ENCODE data around the gene ANXA10.

Gene ANXA10

DNA sequence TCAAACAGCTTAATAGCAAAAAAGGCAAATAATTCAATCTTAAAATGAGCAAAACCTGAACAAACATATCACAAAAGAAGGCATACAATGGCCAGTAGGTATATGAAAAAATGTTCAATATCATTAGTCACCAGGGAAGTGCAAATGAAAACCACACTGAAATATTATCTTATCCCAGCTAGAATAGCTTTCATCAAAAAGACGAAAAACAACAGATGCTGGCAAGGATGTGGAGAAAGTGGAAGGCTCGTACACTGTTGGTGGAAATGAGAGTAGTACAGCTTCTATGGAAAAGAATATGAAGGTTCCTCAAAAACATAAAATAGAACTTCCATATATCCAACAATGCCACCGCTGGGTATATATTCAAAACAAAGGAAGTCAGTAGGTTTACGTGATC lies 29.3 kb upstream of the ANXA10 start:
- H3K9me2 ChIP-seq (replicated peaks; ENCODE audit: low read depth, low read length): no peaks in the 10 kb centered on the region
- no peaks in the 10 kb centered on the region for H3K9me3 ChIP-seq (ENCODE audit: insufficient read depth, low read depth, low read length)
- H3K36me3 ChIP-seq (ENCODE audit: insufficient read depth, low read length): no peaks in the 10 kb centered on the region
- TF ChIP-seq EZH2phosphoT487 (IDR thresholded peaks at IDR 0.05; ENCODE audit: borderline replicate concordance): no peak
- no peak for TF ChIP-seq CTCF (conservative IDR thresholded peaks at IDR 0.05; ENCODE audit: low read length)
- no peaks in the 10 kb centered on the region for H3K27me3 ChIP-seq (ENCODE audit: insufficient read depth, low read length, poor library complexity, severe bottlenecking)
- H2AFZ ChIP-seq (ENCODE audit: low read length): no peak overlapping the region
- H3K4me3 ChIP-seq (ENCODE audit: low read length, poor library complexity, severe bottlenecking): no peak overlapping the region
- H3F3A ChIP-seq (ENCODE audit: low read depth): no peaks in the 10 kb centered on the region
- no peaks in the 10 kb centered on the region for H3K4me1 ChIP-seq (ENCODE audit: insufficient read depth, low read length, poor library complexity, severe bottlenecking)
- no peak overlapping the region for H3K4me2 ChIP-seq (ENCODE audit: low read depth, low read length, poor library complexity, severe bottlenecking)
- no peaks in the 10 kb centered on the region for H4K20me1 ChIP-seq (ENCODE audit: insufficient read depth, low read length, poor library complexity, severe bottlenecking)
- H3K9ac ChIP-seq (ENCODE audit: low read depth, low read length, poor library complexity, severe bottlenecking): no peak overlapping the region
- no peaks in the 10 kb centered on the region for H3K79me2 ChIP-seq (ENCODE audit: insufficient read depth, low read length)

- Histone ChIP-seq H3K4me3 (ENCODE audit: low read length, poor library complexity, severe bottlenecking) (no peak overlapping the region), H3K4me1 (ENCODE audit: insufficient read depth, low read length, poor library complexity, severe bottlenecking) (no peaks in the 10 kb centered on the region), H3K9me3 (ENCODE audit: insufficient read depth, low read depth, low read length) (no peaks in the 10 kb centered on the region), H3K9me2 (replicated peaks; ENCODE audit: low read depth, low read length) (no peaks in the 10 kb centered on the region), H3K36me3 (ENCODE audit: insufficient read depth, low read length) (no peaks in the 10 kb centered on the region), H3K79me2 (ENCODE audit: insufficient read depth, low read length) (no peaks in the 10 kb centered on the region), H3K9ac (ENCODE audit: low read depth, low read length, poor library complexity, severe bottlenecking) (no peak overlapping the region), H3K27me3 (ENCODE audit: insufficient read depth, low read length, poor library complexity, severe bottlenecking) (no peaks in the 10 kb centered on the region), H3F3A (ENCODE audit: low read depth) (no peaks in the 10 kb centered on the region), H3K4me2 (ENCODE audit: low read depth, low read length, poor library complexity, severe bottlenecking) (no peak overlapping the region), H2AFZ (ENCODE audit: low read length) (no peak overlapping the region), H4K20me1 (ENCODE audit: insufficient read depth, low read length, poor library complexity, severe bottlenecking) (no peaks in the 10 kb centered on the region)
- no peak for TF ChIP-seq CTCF (conservative IDR thresholded peaks at IDR 0.05; ENCODE audit: low read length)
- no peak for TF ChIP-seq EZH2phosphoT487 (IDR thresholded peaks at IDR 0.05; ENCODE audit: borderline replicate concordance)
Measured at GRCh38 chr4:168070903-168071302, 21.4 kb upstream of the ANXA10 start.

- H3K79me2 ChIP-seq (ENCODE audit: insufficient read depth, low read length): no peaks in the 10 kb centered on the region
- H3K9me2 ChIP-seq (replicated peaks; ENCODE audit: low read depth, low read length): no peaks in the 10 kb centered on the region
- H4K20me1 ChIP-seq (ENCODE audit: insufficient read depth, low read length, poor library complexity, severe bottlenecking): no peaks in the 10 kb centered on the region
- H3K36me3 ChIP-seq (ENCODE audit: insufficient read depth, low read length): no peaks in the 10 kb centered on the region
- H3K4me1 ChIP-seq (ENCODE audit: insufficient read depth, low read length, poor library complexity, severe bottlenecking): no peaks in the 10 kb centered on the region
- no peaks in the 10 kb centered on the region for H3K9me3 ChIP-seq (ENCODE audit: insufficient read depth, low read depth, low read length)
- H3K4me2 ChIP-seq (ENCODE audit: low read depth, low read length, poor library complexity, severe bottlenecking): no peak overlapping the region
- H3K27me3 ChIP-seq (ENCODE audit: insufficient read depth, low read length, poor library complexity, severe bottlenecking): no peaks in the 10 kb centered on the region
- TF ChIP-seq CTCF (conservative IDR thresholded peaks at IDR 0.05; ENCODE audit: low read length) (no peak), EZH2phosphoT487 (IDR thresholded peaks at IDR 0.05; ENCODE audit: borderline replicate concordance) (no peak)
- no peak overlapping the region for H2AFZ ChIP-seq (ENCODE audit: low read length)
- no peak overlapping the region for H3K4me3 ChIP-seq (ENCODE audit: low read length, poor library complexity, severe bottlenecking)
- no peak overlapping the region for H3K9ac ChIP-seq (ENCODE audit: low read depth, low read length, poor library complexity, severe bottlenecking)
- H3F3A ChIP-seq (ENCODE audit: low read depth): no peaks in the 10 kb centered on the region
Measured at GRCh38 chr4:168071304-168071703, 21.0 kb upstream of the ANXA10 start.

Measured in Loucy (cell line).